Measurements from ENCODE around the gene FOXL3.

- TF ChIP-seq CTCF (IDR thresholded peaks at IDR 0.05; ENCODE audit: low read depth, low read length, poor library complexity, severe bottlenecking) (no peak), EZH2phosphoT487 (IDR thresholded peaks at IDR 0.05; ENCODE audit: borderline replicate concordance, low read length) (no peak)
Measured at GRCh38 chr7:293681-294439, 3.9 kb downstream of the FOXL3 start.
